Measurements from ENCODE around the gene SLX9.
"Not testable (repeated sequence)": the region's sequence is repeated elsewhere in the genome, so short reads cannot be mapped to it uniquely, and the experiment has no call there.

The SLX9 gene

GRCh38 chr21:44960141-44961092 lies 20.6 kb downstream of the SLX9 start:
- no peak for DNase-seq (ENCODE audit: low spot score)

GRCh38 chr21:44962403-44962966 lies 22.7 kb downstream of the SLX9 start:
- no peak for DNase-seq (ENCODE audit: low spot score)

- no peak for DNase-seq (ENCODE audit: low spot score)
Observed at GRCh38 chr21:44964381-44964780, 24.6 kb downstream of the SLX9 start.

GRCh38 chr21:44965251-44966022 lies 25.6 kb downstream of the SLX9 start:
- peak; percentile 15 for DNase-seq (ENCODE audit: low spot score)

GRCh38 chr21:44966135-44967081 lies 26.6 kb downstream of the SLX9 start:
- DNase-seq (ENCODE audit: low spot score), result no peak

GRCh38 chr21:44967082-44968047 lies 27.5 kb downstream of the SLX9 start:
- no peak for DNase-seq (ENCODE audit: low spot score)

- DNase-seq (ENCODE audit: low spot score), result no peak
Observed at GRCh38 chr21:44969066-44969670, 29.3 kb downstream of the SLX9 start.

- no peak for DNase-seq (ENCODE audit: low spot score)
Observed at GRCh38 chr21:44969931-44970755, 30.3 kb downstream of the SLX9 start.

GRCh38 chr21:44970766-44971671 lies 31.2 kb downstream of the SLX9 start:
- no peak for DNase-seq (ENCODE audit: low spot score)

GRCh38 chr21:44971672-44971995 lies 31.8 kb downstream of the SLX9 start:
- no peak for DNase-seq (ENCODE audit: low spot score)

GRCh38 chr21:44972301-44972814 lies 32.5 kb downstream of the SLX9 start:
- DNase-seq (ENCODE audit: low spot score), result no peak

- DNase-seq (ENCODE audit: low spot score), result no peak
Observed at GRCh38 chr21:44972821-44973220, 33.0 kb downstream of the SLX9 start.

- no peak for DNase-seq (ENCODE audit: low spot score)
Observed at GRCh38 chr21:44973598-44973997, 33.8 kb downstream of the SLX9 start.

GRCh38 chr21:44974676-44975075 lies 34.8 kb downstream of the SLX9 start:
- no peak for DNase-seq (ENCODE audit: low spot score)

- DNase-seq (ENCODE audit: low spot score), result no peak
Observed at GRCh38 chr21:44975720-44976555, 36.1 kb downstream of the SLX9 start.

- DNase-seq (ENCODE audit: low spot score), result not testable (repeated sequence)
Observed at GRCh38 chr21:44976556-44977393, 36.9 kb downstream of the SLX9 start.
